Activated CD4-positive, alpha-beta T cell treated with anti-CD3 and anti-CD28 coated beads for 4 hours (primary cell): Measurements from ENCODE around the gene CDK2.
A peak's percentile ranks its signal among the peaks of the same experiment; 100 is the strongest.
"Not testable (repeated sequence)": the region's sequence is repeated elsewhere in the genome, so short reads cannot be mapped to it uniquely, and the experiment has no call there.

ENCODE experiments used
- DNase-seq, 2 donors: peaks; one replicate each; pipeline ENCODE4 v3.0.0-alpha.2; 2020

Gene CDK2

GRCh38 chr12:55982319-55982936 lies 15.8 kb downstream of the CDK2 start:
- DNase-seq: no peak

- no peak for DNase-seq
Observed at GRCh38 chr12:55983232-55983842, 16.7 kb downstream of the CDK2 start.

- DNase-seq: no peak
Observed at GRCh38 chr12:55984861-55985260, 18.2 kb downstream of the CDK2 start.

- DNase-seq: no peak
Observed at GRCh38 chr12:55985341-55985740, 18.7 kb downstream of the CDK2 start.

- DNase-seq: not testable (repeated sequence)
Observed at GRCh38 chr12:55985976-55986375, 19.3 kb downstream of the CDK2 start.

- DNase-seq: no peak
Observed at GRCh38 chr12:55991110-55991509, 24.5 kb downstream of the CDK2 start.

GRCh38 chr12:55993230-55993853 lies 26.7 kb downstream of the CDK2 start:
- no peak for DNase-seq

GRCh38 chr12:55995366-55995765 lies 28.7 kb downstream of the CDK2 start:
- no peak for DNase-seq

- DNase-seq: peak; percentile 62 to 73
Observed at GRCh38 chr12:55996201-55996714, 29.6 kb downstream of the CDK2 start.

- no peak for DNase-seq
Observed at GRCh38 chr12:55996715-55997534, 30.3 kb downstream of the CDK2 start, which contains the start of gene SUOX. SUOX (plus strand) TSS chr12:55997276; CDS start chr12:56002222, 4,946 bp downstream.

GRCh38 chr12:55997535-55997859 lies 30.9 kb downstream of the CDK2 start:
- no peak for DNase-seq

GRCh38 chr12:55999522-55999921 lies 32.9 kb downstream of the CDK2 start:
- not testable (repeated sequence) for DNase-seq

GRCh38 chr12:55999999-56000540 lies 33.4 kb downstream of the CDK2 start:
- not testable (repeated sequence) for DNase-seq

GRCh38 chr12:56001487-56002100 lies 35.0 kb downstream of the CDK2 start:
- DNase-seq: no peak

GRCh38 chr12:56003376-56003775 lies 36.7 kb downstream of the CDK2 start:
- not testable (repeated sequence) for DNase-seq

GRCh38 chr12:56004211-56004610 lies 37.6 kb downstream of the CDK2 start:
- DNase-seq: no peak

- peak; percentile 78 to 79 for DNase-seq
Observed at GRCh38 chr12:56007564-56008559, 41.2 kb downstream of the CDK2 start.

- no peak for DNase-seq
Observed at GRCh38 chr12:56010111-56010570, 43.5 kb downstream of the CDK2 start.

GRCh38 chr12:56011509-56012090 lies 45.0 kb downstream of the CDK2 start:
- DNase-seq: no peak

GRCh38 chr12:56013482-56013881 lies 46.9 kb downstream of the CDK2 start:
- DNase-seq: no peak

- DNase-seq: no peak
Observed at GRCh38 chr12:56014205-56014604, 47.6 kb downstream of the CDK2 start.
